ENCODE measurements around the gene PTPRM. TPM values are rescaled to one million over a fixed set of nuclear protein-coding genes. Genes with fewer than 3 reads are reported as not detected.
A peak's percentile ranks its signal among the peaks of the same experiment; 100 is the strongest.

The PTPRM gene
- total RNA-seq, 4 donors from 2014 or later, result 170 to 198 (median 182) TPM

DNA sequence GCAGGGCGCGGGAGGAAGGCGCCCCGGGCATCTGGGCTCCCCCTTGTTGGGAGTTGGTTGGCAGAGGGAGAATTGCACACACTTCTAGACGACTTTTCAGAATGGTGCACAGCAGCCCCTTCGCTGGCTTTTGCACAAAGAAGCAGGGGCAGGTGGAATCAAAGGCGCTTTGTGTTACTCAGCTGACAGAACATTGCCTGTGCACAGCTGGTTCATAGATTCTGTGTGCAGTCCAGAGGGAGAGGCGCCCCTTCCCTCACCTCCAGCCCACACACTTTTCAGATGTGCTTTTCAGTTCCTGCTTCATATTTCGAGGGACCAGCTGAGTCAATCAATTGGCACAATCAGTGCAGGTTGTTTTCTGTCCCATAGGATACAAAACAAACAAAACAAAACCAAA is 693.7 kb downstream of the PTPRM start:
- WGBS, 2 donors, result 88 to 90% methylated on average over 9 of the region's 9 CpGs
- DNase-seq, result no peak
- Histone ChIP-seq H3K9me3 (no peaks in the 10 kb centered on the region), H3K36me3 (no peaks in the 10 kb centered on the region), H3K4me1 (peaks cover 9 to 30% of the 10 kb centered on the region in 2 donors), H3K27me3 (no peaks in the 10 kb centered on the region), H3K27ac (peak overlapping the region in 1 of 3 donors; percentile 54), H3K4me3 (replicated peaks in 1 of 3) (no peak overlapping the region)
- TF ChIP-seq, protein P1, sequence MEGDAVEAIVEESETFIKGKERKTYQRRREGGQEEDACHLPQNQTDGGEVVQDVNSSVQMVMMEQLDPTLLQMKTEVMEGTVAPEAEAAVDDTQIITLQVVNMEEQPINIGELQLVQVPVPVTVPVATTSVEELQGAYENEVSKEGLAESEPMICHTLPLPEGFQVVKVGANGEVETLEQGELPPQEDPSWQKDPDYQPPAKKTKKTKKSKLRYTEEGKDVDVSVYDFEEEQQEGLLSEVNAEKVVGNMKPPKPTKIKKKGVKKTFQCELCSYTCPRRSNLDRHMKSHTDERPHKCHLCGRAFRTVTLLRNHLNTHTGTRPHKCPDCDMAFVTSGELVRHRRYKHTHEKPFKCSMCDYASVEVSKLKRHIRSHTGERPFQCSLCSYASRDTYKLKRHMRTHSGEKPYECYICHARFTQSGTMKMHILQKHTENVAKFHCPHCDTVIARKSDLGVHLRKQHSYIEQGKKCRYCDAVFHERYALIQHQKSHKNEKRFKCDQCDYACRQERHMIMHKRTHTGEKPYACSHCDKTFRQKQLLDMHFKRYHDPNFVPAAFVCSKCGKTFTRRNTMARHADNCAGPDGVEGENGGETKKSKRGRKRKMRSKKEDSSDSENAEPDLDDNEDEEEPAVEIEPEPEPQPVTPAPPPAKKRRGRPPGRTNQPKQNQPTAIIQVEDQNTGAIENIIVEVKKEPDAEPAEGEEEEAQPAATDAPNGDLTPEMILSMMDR (IDR thresholded peaks at IDR 0.05), result no peak
- intact Hi-C loops (cut with DNase I), result no loop called here

DNA sequence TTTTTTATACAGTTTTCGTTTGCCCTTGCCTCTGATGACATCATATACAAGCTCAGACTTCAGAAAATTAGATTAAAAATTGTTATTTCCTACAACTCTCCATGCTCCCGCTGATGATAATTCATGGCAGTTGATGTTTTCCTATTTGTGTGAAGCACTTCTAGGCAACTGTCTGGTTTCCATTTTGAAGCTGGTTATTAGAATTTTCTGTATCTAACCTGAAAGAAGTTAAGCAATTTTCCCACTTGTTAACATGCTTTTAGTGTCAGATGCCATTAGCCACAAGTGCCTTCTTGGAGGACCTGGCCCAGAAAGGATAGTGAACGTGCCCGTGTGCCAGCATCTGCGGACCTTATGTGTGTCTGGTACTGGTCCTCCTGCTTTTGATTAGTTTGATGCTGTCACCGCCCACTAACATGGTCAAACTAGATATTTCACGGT is 694.6 kb downstream of the PTPRM start:
- intact Hi-C loops (cut with DNase I), result no loop called here
- WGBS, 2 donors, result 71 to 80% methylated on average over 7 of the region's 7 CpGs
- DNase-seq, result peak in 1 of 2 donors; percentile 27

DNA sequence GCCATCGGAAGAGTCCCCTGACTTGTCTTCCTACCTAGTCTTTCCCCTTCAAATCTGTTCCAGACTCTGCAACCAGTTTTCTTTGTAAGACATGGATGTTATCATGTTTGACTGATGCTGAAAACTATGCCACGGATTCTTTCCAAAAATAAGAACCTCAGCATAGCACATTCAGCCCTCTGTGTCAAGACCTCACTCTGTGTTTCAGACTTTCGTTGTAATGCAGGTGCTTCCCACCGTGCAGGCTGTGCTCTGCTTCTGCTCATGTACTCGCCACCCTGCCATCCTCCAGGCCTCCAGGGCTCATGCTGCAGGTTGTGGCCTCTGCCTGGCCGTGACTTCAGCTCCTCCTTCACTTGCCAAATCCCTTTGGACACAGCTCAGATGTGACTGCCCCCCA is 695.1 kb downstream of the PTPRM start:
- Histone ChIP-seq H3K27me3 (no peaks in the 10 kb centered on the region), H3K9me3 (no peaks in the 10 kb centered on the region), H3K27ac (no peak overlapping the region), H3K36me3 (no peaks in the 10 kb centered on the region), H3K4me1 (peaks cover 9 to 28% of the 10 kb centered on the region in 2 donors), H3K4me3 (replicated peaks in 1 of 3) (no peak overlapping the region)
- WGBS, 2 donors, result 77 to 81% methylated on average over 6 of the region's 6 CpGs
- TF ChIP-seq, protein P1 (IDR thresholded peaks at IDR 0.05), result no peak
- no peak for TF ChIP-seq POLR2A (IDR thresholded peaks at IDR 0.05)
- no peak for DNase-seq
- intact Hi-C loops (cut with DNase I), result no loop called here

More for the DNA sequence above, 694.6 kb downstream of the PTPRM start:
- no peaks in the 10 kb centered on the region for H3K27me3 ChIP-seq
- H3K4me1 ChIP-seq, result peaks cover 9 to 30% of the 10 kb centered on the region in 2 donors
- no peaks in the 10 kb centered on the region for H3K36me3 ChIP-seq
- H3K9me3 ChIP-seq, result no peaks in the 10 kb centered on the region
- no peak overlapping the region for H3K4me3 ChIP-seq (replicated peaks in 1 of 3)
- H3K27ac ChIP-seq, result no peak overlapping the region
- TF ChIP-seq, protein P1 (IDR thresholded peaks at IDR 0.05), result no peak
- no peak for TF ChIP-seq POLR2A (IDR thresholded peaks at IDR 0.05)

DNA sequence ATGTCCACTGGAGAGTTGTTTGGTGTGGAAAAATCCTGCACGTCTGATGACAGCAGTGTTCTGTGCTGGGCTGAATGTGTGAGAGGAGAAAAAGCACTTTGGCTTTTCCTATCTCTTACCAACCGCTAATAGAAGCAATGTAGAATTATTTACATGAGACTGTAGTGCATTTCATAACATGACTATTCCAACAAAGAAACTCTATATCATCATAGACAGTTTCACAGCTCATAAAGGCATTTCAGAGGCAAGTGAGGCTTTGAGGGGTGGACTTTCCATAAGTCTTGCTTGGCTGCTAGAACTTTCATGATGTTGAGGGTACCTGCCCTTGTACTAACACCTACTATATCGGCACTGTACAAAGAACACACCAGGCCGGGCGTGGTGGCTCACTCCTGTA is 697.0 kb downstream of the PTPRM start:
- no peak for DNase-seq
- H3K27me3 ChIP-seq, result no peaks in the 10 kb centered on the region
- intact Hi-C loops (cut with DNase I), result no loop called here
- no peaks in the 10 kb centered on the region for H3K36me3 ChIP-seq
- H3K4me1 ChIP-seq, result peaks cover 9 to 13% of the 10 kb centered on the region in 2 donors
- TF ChIP-seq POLR2A (IDR thresholded peaks at IDR 0.05), result no peak
- TF ChIP-seq, protein P1 (IDR thresholded peaks at IDR 0.05), result no peak
- WGBS, 2 donors, result 91 to 93% methylated on average over 5 of the region's 5 CpGs
- H3K9me3 ChIP-seq, result no peaks in the 10 kb centered on the region
- no peak overlapping the region for H3K4me3 ChIP-seq (replicated peaks in 1 of 3)
- peak overlapping the region in 1 of 3 donors; percentile 57 for H3K27ac ChIP-seq

DNA sequence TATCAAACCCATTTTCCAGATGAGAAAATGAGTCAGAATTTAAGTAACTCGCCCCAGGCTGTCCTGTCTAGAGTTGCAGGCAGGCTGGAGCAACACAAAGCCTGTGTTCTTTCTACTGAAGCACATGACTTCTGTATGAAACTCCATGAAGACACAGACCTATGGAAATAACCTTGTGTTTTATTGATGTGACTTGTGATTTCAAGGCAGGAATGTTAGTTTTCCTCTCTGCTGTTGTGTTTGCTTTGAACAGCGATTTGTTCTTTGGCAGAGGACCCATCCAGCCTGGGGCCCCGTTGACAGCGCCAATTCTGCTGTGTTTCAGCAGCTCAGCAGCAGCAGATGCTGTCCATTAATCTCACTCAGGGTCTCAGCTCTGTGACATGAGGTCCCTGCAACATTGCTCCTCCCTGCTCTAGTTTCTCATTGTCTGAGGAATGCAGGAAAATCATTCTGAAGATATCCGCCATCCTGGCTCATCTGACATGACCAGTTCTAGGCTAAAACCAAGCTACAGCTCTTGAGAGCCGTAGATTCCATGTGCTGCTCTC is 697.8 kb downstream of the PTPRM start:
- peak overlapping the region; percentile 19 to 57 (median 43) for H3K27ac ChIP-seq
- intact Hi-C loops (cut with DNase I), result no loop called here
- 40 to 41% methylated on average over 6 of the region's 6 CpGs for WGBS, 2 donors

More for the DNA sequence above, 697.8 kb downstream of the PTPRM start:
- Histone ChIP-seq H3K36me3 (no peaks in the 10 kb centered on the region), H3K4me3 (replicated peaks in 1 of 3) (no peak overlapping the region), H3K27me3 (no peaks in the 10 kb centered on the region), H3K4me1 (peaks cover 9% of the 10 kb centered on the region in 2 donors), H3K9me3 (no peaks in the 10 kb centered on the region)
- peak; percentile 57 to 65 for DNase-seq
- TF ChIP-seq, protein P1 (IDR thresholded peaks at IDR 0.05), result no peak
- no peak for TF ChIP-seq POLR2A (IDR thresholded peaks at IDR 0.05)
